ENCODE data around the gene HPX. TPM values are rescaled to one million over a fixed set of nuclear protein-coding genes. Genes with fewer than 3 reads are reported as not detected.

HPX gene
- total and polyA plus RNA-seq, 2 of the 13 experiments (the other 11 are each of a cell fraction or from before 2014, with no cell fraction given), result 9.2 to 57.4 TPM

GRCh38 chr11:6481012-6481923 lies 40.5 kb upstream of the HPX start, which contains the start of the genes ARFIP2 and TIMM10B (continued):
- TF ChIP-seq ZNF646 (CRISPR knock-in tag; IDR thresholded peaks at IDR 0.05) (no peak), ZFY (CRISPR knock-in tag; IDR thresholded peaks at IDR 0.05) (peak; percentile 83), ZNF773 (CRISPR knock-in tag; IDR thresholded peaks at IDR 0.05; ENCODE audit: borderline replicate concordance) (0 out of 2 replicates have a peak, but pooled peaks have one; percentile 4), MED13 (CRISPR knock-in tag; IDR thresholded peaks at IDR 0.05) (no peak), ZNF124 (CRISPR knock-in tag; IDR thresholded peaks at IDR 0.05) (0 out of 2 replicates have a peak, but pooled peaks have one; percentile 77), ESRRA (CRISPR knock-in tag; IDR thresholded peaks at IDR 0.05; ENCODE audit: low read depth) (no peak), GABPB1 (CRISPR knock-in tag; IDR thresholded peaks at IDR 0.05) (peak; percentile 99), ZNF672 (CRISPR knock-in tag; IDR thresholded peaks at IDR 0.05) (no peak), ZMYM2 (CRISPR knock-in tag; IDR thresholded peaks at IDR 0.05) (no peak), IRX3 (CRISPR knock-in tag; IDR thresholded peaks at IDR 0.05; ENCODE audit: borderline replicate concordance, low read depth) (no peak), SAFB2 (CRISPR knock-in tag; IDR thresholded peaks at IDR 0.05; ENCODE audit: borderline replicate concordance, low read depth) (peak; percentile 88; the same call in 1 of the 2 replicates), ARHGAP35 (CRISPR knock-in tag; IDR thresholded peaks at IDR 0.05; ENCODE audit: borderline replicate concordance) (peak; percentile 26; the same call in 1 of the 2 replicates), ZNF709 (CRISPR knock-in tag; IDR thresholded peaks at IDR 0.05) (peak; percentile 12; the same call in 1 of the 2 replicates), ARID2 (CRISPR knock-in tag; IDR thresholded peaks at IDR 0.05; ENCODE audit: borderline replicate concordance) (no peak), KLF6 (CRISPR knock-in tag; IDR thresholded peaks at IDR 0.05) (0 out of 2 replicates have a peak, but pooled peaks have one; percentile 61), ZNF567 (CRISPR knock-in tag; IDR thresholded peaks at IDR 0.05; ENCODE audit: borderline replicate concordance) (no peak; the same call in 1 of the 2 replicates), ZNF563 (CRISPR knock-in tag; IDR thresholded peaks at IDR 0.05) (peak; percentile 86), JDP2 (CRISPR knock-in tag; IDR thresholded peaks at IDR 0.05; ENCODE audit: borderline replicate concordance) (no peak), RXRA (CRISPR knock-in tag; IDR thresholded peaks at IDR 0.05) (peak; percentile 73), ZNF652 (CRISPR knock-in tag; IDR thresholded peaks at IDR 0.05; ENCODE audit: borderline replicate concordance, low read depth) (no peak), EP300 (IDR thresholded peaks at IDR 0.05; ENCODE audit: low read depth in 2 of 2, low read length in 2 of 2) (peak in 1 of 2 experiments; percentile 43; a peak in 1 of 4 replicates), EP300 (CRISPR knock-in tag; IDR thresholded peaks at IDR 0.05; ENCODE audit: borderline replicate concordance) (no peak; the same call in 1 of the 2 replicates), KDM3A (CRISPR knock-in tag; IDR thresholded peaks at IDR 0.05; ENCODE audit: low read depth) (peak; percentile 74), HMG20A (CRISPR knock-in tag; IDR thresholded peaks at IDR 0.05; ENCODE audit: borderline replicate concordance) (no peak), GPN1 (CRISPR knock-in tag; IDR thresholded peaks at IDR 0.05; ENCODE audit: borderline replicate concordance) (peak; percentile 61; the same call in 1 of the 2 replicates)

Data from HepG2 (cell line).